ENCODE measurements around the gene METAP2.
A peak's percentile ranks its signal among the peaks of the same experiment; 100 is the strongest.

The METAP2 gene

GRCh38 chr12:95516757-95517156 is 42.8 kb downstream of the METAP2 start:
- no peak for ATAC-seq

DNA sequence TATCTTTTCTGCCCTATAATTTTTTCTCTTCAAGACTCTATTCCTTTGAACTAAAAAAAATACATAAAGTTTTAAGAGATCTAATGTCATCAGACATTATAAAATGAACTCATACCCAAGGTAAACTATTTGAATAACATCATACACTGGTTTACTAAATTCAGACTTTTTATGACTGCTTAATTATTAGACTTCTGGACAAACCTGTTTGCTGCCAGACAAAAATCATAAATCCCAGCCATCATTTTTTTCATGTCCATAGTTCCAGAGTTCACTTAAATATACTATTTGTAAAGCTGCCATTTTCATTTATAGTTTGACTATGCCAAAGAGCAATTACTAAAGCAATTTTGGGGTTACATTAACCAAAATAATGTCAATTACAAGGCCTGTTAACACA is 43.3 kb downstream of the METAP2 start:
- no peak for ATAC-seq

DNA sequence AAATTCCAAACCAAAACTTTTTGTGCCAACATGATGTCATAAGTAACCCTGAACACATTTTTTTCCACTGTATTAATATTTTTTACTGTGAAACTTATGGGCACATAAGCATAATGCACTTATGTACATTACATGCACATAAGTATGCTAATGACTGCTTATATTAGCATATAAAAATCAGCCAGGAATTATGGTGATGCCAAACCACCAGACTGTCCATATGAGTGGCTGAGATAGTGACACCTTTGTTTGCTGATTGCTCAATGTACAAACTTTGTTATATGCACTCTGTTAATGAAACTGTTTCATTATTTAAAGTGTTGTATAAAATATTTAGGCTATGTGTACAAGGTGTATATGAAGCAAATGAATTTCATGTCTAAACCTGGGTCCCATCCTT is 45.0 kb downstream of the METAP2 start:
- ATAC-seq, result no peak

DNA sequence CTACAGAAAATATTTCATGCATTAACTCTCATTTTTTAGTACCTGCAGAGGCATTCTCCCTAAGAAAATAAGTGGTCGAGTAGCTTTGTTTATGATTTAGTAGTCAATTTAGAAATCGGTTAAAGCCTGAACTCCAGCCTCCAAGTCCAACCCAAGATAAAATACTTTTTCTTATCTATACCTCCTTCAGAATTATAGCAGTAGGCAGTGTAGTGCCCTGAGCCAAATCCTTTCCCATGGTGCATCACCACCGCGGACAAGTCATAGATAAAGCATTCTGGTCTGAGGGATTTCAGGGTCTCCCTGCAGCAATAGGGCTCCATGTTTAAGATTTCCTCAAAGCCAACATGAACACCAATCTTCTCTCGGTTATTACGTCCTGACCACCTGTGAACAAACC is 46.9 kb downstream of the METAP2 start:
- ATAC-seq, result no peak

GRCh38 chr12:95522692-95523091 is 48.7 kb downstream of the METAP2 start:
- no peak for ATAC-seq

DNA sequence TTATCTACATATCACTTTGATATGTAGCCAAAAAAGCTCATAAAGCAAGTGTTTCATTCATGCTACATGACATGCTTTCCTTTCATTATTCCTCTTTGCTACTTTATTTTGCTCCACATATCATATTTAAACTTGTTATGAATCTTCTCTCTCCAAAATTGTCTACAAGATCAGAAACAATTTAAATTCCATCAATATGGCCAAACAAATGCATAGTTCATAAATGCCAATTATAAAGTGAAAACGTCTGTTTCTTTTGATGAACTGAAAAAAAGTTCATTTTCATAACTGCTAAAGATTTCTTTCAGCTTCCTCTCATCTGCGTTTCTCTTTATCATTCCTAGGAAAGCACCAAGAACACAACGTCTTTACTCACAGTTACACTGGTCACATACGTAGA is 54.5 kb downstream of the METAP2 start:
- no peak for ATAC-seq

GRCh38 chr12:95529693-95530225 is 55.8 kb downstream of the METAP2 start:
- ATAC-seq, result no peak

DNA sequence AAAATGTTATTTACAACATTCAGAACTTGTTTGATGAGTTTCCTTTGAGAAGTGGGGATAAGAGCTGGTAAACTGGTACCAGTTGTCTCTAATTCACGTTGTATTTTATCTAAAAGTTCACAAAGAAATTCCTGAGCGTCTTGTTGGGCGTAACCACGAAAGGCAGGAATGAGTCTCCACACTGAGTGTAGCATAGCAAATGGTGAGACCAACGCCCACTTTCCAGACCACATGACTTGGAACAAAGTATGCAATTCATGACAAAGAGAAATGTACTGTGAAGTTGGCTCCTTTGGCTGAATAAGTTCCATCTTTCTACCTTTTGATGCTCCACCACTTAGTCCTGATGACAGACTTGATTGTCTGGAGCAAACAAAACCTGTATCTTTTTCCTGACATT is 58.9 kb downstream of the METAP2 start:
- ATAC-seq, result no peak

GRCh38 chr12:95533985-95534384 is 60.0 kb downstream of the METAP2 start:
- ATAC-seq, result no peak

DNA sequence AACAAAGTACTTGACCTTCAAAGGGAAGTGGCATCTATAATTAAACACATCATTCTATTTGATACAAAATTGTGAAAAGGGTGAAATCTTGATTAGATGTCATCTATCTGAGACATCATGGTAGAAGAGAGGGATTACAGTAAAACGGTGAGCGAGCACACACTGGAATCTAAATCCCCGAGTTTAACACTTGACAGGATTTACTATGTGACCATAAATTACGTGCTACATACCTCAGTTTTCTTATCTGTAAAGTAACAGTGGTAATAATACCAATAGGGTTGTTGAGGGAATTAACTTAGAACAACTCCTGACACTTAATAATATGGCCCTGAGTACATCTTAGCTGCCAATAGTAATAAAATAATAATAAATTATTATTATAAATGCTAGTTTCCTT is 64.1 kb downstream of the METAP2 start:
- ATAC-seq, result no peak

DNA sequence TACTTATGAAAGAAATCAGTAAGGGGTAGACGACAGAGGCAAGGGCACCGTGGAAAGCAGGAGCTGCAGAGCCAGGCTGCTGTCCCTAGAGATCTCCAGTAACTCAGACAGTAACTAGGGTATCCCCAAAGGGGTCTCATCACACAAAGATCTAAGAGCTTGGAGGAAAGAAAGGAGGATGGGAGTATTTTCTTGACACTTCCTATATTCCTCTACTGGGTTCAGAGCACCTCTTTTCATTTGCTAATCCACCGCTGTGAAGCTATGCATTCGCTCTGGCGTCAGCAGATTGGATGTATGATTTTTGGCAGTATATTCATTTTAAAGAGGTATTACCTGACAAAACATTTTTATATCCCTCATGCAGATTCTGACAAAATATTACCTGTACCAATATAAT is 64.7 kb downstream of the METAP2 start:
- ATAC-seq, result no peak

- ATAC-seq, result no peak
Observed at GRCh38 chr12:95541436-95541835, 67.5 kb downstream of the METAP2 start.

DNA sequence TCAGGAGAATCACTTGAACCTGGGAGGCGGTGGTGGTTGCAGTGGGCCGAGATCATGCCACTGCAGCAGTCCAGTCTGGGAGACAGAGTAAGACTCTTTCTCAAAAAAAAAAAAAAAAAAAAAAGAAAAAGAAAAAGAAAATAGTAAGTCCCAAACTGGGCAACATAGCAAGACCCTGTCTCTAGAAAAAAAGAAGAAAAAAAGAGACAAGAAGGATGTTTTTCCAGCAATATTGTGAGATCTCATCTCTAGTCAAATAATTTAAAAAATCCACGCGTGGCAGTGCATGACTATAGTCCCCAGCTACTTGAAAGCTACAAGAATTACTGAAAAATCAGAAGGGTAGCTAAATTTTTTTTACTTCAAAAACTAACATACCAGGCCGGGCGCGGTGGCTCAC is 69.4 kb downstream of the METAP2 start:
- no peak for ATAC-seq

- ATAC-seq, result no peak
Observed at GRCh38 chr12:95544756-95545155, 70.8 kb downstream of the METAP2 start.

DNA sequence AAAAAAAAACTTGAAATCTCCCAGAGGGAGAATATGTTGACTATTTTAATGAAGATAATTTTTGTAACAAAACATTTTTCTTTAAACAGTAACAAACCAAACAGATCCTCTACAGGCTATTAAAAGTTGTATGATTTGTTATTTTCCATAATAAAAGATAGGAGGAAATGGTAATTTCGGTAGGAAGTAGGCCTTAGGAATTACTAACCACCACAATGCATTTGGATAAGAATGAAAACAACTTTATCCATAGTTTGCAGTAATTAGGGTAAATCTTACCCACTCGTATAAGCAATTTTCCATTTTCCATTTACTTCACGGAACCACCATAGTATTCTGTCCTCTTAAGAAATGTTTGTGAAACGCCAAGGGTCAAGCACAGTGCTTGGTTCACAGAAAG is 71.4 kb downstream of the METAP2 start:
- ATAC-seq, result no peak

GRCh38 chr12:95545731-95546490 is 72.0 kb downstream of the METAP2 start:
- no peak for ATAC-seq

DNA sequence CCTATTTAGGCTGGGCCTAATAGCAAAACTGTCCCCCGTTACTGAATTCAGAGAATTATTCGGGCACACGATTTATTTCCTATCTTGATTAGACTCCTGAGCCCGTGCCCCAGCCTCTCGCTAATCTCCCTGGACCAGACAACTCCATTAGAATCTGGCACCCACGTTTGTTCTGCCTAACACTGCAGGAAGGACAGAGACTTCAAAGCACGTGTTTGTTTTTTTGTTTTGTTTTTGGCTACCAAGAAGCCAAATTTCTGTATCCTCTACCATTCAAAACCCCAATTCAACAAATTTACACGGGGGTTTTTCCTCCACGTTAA is 72.5 kb downstream of the METAP2 start:
- no peak for ATAC-seq

- no peak for ATAC-seq
Observed at GRCh38 chr12:95547522-95548055, 73.6 kb downstream of the METAP2 start.

GRCh38 chr12:95548056-95548538 is 74.1 kb downstream of the METAP2 start:
- ATAC-seq, result peak; percentile 11 to 38

DNA sequence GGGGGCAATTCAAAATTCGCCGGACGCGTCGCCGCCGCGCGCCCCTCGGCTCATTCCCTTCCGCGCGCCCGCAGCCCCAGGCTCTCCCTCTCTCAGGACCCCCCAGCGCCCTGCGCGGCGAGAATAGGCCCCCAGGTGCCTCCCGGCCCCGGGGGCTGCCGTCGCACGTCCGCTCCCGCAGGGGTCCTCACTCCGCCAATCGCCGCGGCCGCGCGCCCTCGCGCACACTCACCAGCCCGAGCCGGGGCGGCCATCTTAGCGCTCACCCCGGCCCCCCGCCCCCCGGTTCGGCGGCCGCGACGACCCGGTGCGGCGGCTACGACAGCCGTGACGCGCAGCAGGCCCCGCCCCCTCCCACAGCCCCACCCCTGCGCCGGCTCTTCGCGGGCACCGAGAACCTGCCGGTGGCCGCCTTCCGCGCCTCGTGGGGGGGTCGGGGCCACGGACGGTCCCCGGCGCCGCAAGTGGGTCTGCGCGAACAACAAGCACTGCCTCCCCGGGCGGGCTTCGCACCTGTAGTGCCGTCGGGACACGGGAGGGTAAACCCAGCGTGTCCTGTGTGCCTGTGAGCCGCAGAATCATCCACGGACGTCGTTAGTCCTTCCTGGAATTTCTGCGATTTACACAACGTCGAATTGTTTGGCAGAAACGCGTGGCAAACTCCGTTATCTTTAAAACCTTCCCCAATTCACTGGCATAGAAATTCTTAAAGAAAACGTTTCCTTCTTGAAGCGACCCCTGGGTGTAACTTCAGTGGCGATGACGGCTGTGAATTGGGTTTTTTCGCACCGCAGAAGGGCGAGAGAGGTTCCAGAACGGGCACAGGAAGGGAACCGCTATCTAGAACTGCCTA is 74.8 kb downstream of the METAP2 start:
- peak; percentile 81 to 85 for ATAC-seq

DNA sequence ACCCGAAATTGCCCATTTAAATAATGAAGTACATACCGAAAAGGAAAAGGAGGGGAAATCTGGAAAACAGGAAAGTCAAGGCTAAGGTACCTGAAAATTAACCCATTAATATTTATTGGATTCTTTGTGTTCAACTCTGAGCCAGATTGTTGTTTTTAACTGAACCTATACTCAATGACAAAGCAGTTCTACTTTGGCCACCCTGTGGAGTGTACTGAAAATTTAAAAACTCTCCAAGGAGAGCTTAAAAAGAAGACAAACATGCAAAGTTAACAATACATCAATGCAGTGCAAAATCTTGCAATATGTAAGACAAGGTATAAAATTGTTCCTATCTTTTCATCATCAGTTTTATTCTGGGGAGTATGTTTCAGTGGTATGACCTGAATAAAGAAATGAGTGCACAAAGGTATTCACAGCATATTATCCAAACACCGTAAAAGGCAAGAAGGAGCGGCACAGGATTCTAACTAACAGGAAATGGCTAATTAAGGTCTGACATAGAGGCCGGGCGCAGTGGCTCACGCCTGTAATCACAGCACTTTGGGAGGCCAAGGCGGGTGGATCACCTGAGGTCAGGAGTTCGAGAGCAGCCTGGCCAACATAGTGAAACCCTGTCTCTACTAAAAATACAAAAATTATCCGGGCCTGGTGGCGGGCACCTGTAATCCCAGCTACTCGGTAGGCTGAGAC is 75.6 kb downstream of the METAP2 start:
- no peak for ATAC-seq

- no peak for ATAC-seq
Observed at GRCh38 chr12:95551305-95551704, 77.4 kb downstream of the METAP2 start, which contains the start of gene USP44. Gene USP44 (minus strand): TSS chr12:95551476. CDS start chr12:95534256, 17,220 bp downstream.

Data from activated CD4-positive, CD25-positive, alpha-beta regulatory T cell treated with anti-CD3 and anti-CD28 coated beads, Interleukin-2, amount 50 U/mL, for 24 hours (primary cell).